Measurements from ENCODE around the gene SH3GLB2.
"Not testable (repeated sequence)": the region's sequence is repeated elsewhere in the genome, so short reads cannot be mapped to it uniquely, and the experiment has no call there.

SH3GLB2 gene

GRCh38 chr9:128992995-128993394 is 35.1 kb downstream of the SH3GLB2 start:
- DNase-seq, result no peak

GRCh38 chr9:128987805-128988204 is 40.3 kb downstream of the SH3GLB2 start:
- no peak for DNase-seq

GRCh38 chr9:128986671-128987070 is 41.5 kb downstream of the SH3GLB2 start:
- no peak for DNase-seq

GRCh38 chr9:128983536-128983935 is 44.6 kb downstream of the SH3GLB2 start:
- DNase-seq, result no peak

GRCh38 chr9:128979111-128979510 is 49.0 kb downstream of the SH3GLB2 start:
- DNase-seq, result no peak

- no peak for DNase-seq
Measured at GRCh38 chr9:128972956-128973355, 55.2 kb downstream of the SH3GLB2 start.

GRCh38 chr9:128969491-128969890 is 58.6 kb downstream of the SH3GLB2 start:
- DNase-seq, result no peak

GRCh38 chr9:128961403-128961802 is 66.7 kb downstream of the SH3GLB2 start:
- DNase-seq, result not testable (repeated sequence)

Measured in CD4-positive, alpha-beta T cell treated with Interleukin-21 for 1 hour (primary cell).